Middle frontal gyrus (tissue), 1 donor: Measurements from ENCODE around the gene SIRPA.

Experiments
- DNase-seq: peaks from one replicate; pipeline ENCODE4 v3.0.0-alpha.2; 2015; ENCODE audit warnings: low spot score; ENCODE audit errors: extremely low spot score

Gene SIRPA

DNA sequence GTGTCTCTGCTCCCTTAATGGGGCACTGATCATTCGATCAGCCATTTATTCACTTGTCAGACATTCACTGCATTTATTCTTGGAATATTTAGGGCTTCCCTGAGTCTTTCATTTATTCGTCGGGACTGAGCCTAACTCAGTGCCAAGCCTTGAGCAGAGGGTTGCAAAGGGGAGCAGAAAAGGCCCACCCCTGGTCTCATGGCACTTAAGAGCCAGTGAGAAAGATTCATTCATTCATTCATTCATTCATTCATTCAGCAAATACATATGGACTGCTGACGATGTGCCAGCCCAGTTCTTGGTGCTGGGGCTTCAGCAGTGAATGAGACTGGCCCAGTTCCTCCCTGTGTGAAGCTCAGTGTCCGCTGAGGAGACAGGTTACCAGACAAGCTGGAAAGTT, 36.6 kb downstream of the SIRPA start:
- no peak for DNase-seq

DNA sequence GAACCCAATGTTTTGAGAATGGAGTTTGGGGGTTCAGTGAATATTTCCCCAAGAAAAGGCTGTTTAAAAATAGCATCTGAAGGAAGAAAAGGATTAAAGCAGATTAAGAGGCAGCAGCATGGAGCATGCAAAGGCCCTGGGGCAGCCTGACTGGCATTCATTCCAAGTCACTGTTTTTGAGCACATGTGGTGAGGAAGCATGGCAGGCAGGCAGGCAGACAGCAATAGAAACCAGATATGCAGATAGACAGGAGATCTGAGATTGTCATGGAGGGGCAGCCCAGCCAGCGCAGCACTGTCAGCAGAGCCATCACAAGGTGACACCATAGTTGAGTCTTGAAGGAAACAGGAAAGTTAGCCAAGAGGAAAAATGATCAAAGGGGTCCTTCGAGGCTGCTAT, 37.8 kb downstream of the SIRPA start:
- DNase-seq = no peak

DNA sequence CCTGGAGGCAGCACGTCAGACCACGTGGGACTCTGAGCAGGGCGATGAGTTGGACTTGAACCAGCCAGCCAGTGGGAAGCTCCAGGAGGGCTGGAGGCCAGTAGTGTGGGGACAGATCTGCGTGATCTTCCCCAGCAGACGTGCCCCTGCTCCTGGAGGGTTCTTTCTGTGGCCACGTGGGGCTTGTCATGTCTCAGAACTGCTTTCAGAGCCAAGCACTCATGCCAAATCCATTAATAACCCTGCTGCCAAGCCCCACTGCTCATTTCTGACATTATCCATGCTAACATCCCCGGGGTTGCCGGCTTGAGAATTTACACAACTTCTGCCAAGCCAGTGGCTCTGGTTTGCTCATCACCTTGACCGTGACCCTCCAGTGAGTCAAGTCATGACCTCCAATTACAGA, 38.3 kb downstream of the SIRPA start:
- DNase-seq = no peak

DNA sequence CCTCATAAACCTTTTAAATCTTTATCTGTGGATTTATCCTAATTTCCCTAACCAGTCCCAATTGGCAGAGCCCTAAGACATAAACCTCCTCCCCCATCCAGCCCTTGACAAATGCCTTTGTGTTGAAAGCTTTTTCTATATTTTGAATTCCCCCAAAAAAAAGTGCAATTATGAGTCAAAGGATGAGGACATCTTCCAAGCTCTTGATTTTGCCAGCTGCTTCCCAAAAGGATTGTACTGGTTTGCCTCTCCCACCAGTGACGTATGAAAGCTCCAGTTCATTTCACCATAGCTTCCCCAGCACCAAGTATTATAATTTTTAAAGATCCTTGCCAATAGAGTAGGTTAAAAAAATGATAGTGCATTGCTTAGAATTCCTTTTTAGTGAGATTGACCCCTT, 38.9 kb downstream of the SIRPA start:
- peak; percentile 58 for DNase-seq

DNA sequence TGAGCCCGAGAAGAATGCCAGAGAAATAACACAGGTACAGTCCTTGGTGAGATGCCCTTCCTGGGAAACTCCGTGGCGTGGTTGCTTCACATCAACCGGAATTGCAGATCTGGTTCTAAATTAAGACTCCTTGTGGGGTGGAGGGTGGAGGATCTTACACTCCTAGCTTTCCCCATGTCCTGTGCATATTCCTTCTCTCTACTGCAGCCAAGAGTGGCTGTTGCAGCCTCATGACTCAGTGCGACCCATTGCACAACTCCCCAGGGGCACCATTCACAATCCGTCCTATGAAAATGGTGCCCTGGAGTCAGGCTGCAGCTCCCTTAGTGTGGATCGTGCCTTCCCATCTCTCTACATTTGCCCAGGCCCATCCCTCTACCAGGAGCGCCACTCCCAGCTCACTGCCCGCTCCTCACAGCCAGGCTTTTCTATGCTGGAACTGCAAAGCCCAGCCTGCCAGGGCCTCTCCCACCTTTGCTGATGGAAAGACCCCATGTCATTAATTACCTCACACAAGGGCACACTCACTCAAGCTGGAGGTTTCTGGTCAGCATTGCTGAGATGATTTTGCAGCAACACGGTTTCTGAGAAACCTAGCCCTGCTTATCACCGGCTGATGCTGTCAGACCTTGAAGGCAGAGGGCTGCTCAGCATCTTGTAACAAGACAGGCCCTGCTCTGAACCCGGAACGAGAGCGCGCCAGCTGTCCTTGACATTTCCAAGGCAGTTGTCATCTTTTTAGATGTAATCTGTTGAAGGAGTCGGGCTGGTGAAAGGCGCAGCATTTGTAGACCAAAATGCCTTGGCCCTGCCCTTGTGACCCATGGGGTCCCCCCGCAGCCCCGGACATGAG, 39.7 kb downstream of the SIRPA start:
- no peak for DNase-seq

DNA sequence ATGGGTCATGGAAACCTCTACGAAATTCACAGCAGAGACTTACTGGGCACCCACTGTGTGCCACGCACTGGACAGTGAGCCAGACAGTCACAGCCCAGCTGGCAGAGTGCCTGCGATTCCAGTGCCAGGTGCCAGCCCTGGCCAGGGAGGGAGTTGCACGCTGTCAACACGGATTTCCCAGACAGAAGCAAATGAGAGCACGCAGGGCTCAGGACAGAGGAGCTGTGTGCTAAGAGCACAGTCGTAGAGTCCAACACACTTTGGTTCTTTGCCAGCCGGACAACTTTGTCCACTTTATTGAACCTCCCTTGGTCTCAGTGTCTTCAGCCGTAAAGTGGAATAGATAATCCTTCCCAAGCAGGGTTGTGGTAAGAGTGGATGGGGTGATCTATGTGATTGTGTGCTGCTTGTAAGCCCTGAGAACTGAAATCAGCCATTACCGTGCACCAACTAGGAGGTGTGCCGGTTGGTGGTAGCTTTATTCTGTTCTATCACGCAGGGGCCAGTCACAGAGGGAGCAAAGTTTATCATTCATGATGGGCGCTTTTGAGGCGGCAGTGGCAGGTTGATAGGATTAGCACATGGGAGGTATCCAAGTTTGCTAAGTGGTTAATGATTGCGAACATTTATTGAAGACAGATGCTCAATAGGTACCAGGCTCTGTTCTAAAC, 40.6 kb downstream of the SIRPA start:
- DNase-seq = peak; percentile 75

DNA sequence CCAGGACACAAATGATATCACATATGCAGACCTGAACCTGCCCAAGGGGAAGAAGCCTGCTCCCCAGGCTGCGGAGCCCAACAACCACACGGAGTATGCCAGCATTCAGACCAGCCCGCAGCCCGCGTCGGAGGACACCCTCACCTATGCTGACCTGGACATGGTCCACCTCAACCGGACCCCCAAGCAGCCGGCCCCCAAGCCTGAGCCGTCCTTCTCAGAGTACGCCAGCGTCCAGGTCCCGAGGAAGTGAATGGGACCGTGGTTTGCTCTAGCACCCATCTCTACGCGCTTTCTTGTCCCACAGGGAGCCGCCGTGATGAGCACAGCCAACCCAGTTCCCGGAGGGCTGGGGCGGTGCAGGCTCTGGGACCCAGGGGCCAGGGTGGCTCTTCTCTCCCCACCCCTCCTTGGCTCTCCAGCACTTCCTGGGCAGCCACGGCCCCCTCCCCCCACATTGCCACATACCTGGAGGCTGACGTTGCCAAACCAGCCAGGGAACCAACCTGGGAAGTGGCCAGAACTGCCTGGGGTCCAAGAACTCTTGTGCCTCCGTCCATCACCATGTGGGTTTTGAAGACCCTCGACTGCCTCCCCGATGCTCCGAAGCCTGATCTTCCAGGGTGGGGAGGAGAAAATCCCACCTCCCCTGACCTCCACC, 42.2 kb downstream of the SIRPA start:
- no peak for DNase-seq

DNA sequence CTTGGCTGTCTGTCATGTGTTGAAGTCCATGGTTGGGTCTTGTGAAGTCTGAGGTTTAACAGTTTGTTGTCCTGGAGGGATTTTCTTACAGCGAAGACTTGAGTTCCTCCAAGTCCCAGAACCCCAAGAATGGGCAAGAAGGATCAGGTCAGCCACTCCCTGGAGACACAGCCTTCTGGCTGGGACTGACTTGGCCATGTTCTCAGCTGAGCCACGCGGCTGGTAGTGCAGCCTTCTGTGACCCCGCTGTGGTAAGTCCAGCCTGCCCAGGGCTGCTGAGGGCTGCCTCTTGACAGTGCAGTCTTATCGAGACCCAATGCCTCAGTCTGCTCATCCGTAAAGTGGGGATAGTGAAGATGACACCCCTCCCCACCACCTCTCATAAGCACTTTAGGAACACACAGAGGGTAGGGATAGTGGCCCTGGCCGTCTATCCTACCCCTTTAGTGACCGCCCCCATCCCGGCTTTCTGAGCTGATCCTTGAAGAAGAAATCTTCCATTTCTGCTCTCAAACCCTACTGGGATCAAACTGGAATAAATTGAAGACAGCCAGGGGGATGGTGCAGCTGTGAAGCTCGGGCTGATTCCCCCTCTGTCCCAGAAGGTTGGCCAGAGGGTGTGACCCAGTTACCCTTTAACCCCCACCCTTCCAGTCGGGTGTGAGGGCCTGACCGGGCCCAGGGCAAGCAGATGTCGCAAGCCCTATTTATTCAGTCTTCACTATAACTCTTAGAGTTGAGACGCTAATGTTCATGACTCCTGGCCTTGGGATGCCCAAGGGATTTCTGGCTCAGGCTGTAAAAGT, 43.5 kb downstream of the SIRPA start:
- no peak for DNase-seq

DNA sequence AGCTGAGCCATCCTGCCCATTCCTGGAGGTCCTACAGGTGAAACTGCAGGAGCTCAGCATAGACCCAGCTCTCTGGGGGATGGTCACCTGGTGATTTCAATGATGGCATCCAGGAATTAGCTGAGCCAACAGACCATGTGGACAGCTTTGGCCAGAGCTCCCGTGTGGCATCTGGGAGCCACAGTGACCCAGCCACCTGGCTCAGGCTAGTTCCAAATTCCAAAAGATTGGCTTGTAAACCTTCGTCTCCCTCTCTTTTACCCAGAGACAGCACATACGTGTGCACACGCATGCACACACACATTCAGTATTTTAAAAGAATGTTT, 44.0 kb downstream of the SIRPA start:
- no peak for DNase-seq

DNA sequence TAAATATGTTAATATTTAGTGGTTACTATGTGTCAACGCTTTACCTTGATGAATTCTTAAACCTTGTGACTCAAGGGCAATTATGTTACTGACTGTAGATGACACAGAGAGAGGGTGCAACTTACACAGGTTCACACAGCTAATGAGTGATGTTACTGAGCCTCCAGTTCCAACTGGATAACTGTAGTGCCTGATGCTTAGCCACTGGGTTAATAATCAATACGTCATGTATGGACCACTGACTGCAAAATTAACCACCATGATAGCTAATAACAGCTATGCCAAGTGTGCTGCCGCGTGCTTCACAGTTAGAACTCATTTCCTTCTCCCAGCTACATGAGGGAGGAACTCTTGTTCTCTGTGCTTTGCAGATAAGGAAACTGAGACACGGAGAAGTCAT, 45.4 kb downstream of the SIRPA start:
- no peak for DNase-seq

DNA sequence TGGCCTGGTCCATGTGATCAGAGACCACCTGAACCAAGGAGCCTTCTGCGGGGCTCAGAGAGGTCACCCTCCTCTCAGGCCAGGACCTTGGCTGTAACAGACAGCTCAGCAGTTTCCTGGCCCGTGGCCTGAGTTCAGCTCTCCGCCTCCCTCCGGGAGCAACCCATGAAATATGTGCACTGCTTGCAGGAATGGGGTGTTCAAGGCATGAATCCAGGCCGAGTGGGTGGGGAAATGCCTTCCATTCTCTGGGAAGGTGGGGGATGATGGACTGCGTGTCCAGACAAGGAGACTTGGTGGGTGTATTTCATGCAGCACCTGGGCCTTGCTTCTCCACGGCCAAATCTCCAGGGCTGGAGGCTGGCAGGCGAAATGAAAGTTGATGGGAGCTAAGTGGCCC, 46.0 kb downstream of the SIRPA start:
- DNase-seq = no peak

DNA sequence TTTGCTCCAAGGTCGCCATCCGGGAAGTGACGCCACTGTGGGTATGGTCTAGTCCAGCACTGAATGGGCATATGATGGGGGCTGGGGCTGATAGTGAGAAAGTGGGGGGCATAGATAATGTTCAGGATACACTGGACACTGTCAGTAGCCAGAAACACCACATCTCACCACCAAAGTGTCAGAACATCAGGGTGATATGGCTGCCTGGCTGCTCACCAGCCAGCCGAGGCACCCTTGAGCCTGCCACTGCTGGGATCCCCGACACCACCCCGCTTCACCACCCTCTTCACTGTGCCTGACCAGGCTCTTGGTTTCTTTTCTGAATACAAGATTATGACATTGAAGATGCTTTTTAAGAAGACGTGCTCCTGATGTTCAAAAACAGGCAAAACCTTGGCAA, 46.9 kb downstream of the SIRPA start:
- no peak for DNase-seq

DNA sequence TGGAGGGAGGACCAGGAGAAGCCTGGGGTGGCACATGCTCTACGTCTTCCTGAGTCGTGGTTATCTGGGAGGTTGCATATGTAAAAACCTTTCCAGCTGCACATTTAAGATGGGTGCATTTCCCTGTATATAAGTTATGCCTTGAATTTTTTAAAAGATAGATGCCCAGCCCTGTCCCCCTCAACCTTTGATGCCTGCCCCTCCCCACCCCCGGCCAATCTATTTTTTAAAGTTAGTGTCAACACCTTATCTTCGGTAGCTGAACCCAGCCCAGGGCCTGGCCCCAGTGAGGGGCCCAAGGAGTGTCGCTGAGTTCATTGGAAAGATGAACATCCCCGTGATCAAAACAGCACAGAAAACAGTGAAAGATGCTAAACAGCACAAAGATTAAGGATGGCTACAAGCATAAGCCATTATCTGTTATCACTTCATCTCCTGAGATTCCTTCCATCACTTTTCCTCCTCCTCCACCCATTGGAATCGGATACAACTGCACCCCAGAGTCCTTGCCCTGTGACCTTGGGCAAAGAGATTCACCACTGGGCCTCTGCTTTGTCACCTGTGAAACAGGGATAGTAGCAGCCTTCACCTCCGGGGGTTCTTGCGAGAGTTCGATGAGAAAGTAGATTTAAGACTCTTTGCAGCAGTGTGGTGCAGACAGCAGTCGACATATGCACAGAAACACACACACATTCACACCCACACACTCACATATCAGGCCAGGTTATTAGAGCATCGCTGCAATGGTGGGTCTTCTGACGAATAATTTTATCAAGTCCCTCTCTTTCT, 47.5 kb downstream of the SIRPA start:
- no peak for DNase-seq

DNA sequence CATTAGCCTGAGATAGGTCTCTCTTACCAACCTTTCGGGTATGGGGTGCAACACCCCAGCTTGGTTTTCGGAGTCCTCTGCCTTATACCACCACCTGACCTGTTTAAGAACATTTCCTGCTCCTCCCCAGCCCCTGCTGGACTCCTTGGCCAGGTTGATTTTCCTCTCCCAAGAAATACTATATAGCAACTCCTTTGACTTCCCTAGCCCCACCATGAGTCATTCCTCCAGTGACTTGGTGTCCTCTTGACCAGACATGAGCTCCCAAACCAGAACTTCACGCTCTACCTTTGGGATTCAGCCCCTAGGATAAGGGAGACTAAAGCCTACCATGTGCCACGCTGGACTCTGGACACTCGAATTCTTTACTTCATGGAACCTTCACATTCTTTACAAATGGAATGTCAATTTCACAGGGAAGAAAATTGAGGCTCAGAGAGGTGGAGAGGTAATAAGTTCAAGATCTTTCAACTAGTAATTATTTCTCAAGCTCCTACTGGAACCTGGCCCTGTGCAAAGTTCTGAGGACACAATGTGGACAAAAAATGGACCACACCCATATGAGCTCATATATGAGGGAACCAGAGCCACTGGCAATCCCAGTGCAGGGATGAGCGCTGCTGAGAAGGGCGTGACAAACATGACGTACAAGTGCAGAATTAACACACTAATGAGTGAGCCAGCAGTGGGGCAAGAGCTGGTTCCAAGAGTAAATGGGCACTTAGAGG, 48.2 kb downstream of the SIRPA start:
- DNase-seq = no peak

DNA sequence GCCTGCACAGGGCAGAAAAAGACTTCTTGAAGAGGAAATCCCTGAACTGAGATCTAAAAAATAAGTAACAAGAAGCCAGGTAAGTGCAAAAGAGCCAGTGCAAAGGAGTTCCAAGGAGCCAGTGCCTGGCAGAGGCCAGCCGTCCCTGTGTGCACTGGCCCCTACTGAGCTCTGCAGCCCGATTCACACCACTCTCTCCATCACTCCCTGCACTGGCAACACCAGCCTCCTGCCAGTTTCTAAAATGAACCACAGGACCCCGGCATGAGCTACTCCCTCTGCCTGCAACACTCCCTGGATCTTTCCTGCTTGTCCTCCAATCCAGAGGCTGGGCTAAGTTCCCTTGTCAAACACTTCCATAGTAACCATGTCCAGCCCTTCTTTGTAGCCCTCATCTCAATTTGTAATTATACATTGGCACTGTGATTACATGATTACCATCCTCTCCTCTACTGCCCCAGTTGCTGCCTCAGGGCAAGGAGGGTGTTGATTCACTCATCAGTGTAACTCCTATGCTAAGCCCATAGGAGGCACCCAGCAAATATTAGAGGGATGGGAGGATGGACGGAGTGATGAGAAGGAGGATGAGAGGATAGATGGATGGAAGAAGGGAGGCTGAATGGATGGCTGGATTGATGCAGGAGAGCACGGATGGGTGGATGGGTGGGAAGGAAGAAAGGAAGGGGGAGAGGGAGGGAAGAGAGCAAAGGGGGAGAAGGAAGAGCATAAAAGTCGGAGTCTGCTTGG, 49.3 kb downstream of the SIRPA start:
- DNase-seq = no peak

DNA sequence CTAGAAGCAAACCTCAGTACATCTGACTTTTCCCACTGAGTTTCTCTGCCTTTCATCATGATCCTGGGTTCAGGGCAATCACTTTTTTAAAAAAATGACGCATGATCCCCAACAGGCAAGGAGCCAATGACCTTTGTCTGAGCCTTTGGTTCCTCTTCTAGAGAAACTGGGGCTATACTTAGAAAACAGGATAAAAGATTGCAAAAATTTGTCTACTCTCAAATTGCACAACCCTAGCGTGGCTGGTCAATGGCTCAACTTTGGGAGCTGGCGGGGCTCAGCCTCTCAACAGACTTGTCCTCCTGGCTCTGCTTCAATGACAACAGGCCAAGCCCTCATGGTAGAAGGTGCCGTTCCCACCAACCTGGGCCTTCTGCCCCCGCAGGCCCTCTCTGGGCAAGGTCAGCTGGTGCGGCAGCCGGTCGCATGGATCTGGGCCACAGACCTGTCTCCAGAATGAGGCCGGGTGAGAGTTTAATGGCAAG, 50.0 kb downstream of the SIRPA start:
- DNase-seq = no peak

DNA sequence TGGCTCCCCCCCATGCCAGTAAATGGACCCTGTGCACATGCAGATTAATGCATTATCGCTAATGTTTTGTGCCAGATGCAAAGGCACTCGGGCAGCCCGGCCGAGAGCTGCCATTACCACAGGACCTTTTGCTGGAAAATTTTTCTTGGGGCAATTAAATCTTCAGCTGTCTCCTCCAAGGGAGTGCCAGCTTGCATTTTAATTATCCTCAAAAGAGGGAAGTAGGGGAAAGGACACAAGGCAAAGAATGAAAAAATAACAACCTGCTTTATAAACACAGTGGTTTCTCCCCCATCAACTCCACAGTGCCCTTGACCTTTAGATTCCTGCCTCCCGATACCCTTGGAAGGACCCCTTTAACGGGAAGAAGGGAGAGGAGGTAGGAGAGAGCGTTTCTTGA, 50.5 kb downstream of the SIRPA start:
- DNase-seq = no peak

DNA sequence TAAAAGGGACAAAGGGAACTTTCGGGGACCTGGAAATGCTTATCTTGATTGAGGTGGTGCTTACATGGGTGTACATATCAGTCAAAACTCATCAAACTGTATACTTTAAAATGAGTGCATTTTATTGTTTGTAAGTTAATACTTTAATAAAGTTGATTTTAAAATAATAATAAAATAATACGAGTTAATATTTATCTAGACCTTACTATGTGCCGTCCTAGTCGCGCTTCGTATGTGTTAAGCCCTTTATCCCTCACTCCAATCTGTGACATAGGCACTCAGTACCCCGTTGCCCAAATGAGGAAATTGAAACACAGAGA, 51.2 kb downstream of the SIRPA start:
- no peak for DNase-seq

DNA sequence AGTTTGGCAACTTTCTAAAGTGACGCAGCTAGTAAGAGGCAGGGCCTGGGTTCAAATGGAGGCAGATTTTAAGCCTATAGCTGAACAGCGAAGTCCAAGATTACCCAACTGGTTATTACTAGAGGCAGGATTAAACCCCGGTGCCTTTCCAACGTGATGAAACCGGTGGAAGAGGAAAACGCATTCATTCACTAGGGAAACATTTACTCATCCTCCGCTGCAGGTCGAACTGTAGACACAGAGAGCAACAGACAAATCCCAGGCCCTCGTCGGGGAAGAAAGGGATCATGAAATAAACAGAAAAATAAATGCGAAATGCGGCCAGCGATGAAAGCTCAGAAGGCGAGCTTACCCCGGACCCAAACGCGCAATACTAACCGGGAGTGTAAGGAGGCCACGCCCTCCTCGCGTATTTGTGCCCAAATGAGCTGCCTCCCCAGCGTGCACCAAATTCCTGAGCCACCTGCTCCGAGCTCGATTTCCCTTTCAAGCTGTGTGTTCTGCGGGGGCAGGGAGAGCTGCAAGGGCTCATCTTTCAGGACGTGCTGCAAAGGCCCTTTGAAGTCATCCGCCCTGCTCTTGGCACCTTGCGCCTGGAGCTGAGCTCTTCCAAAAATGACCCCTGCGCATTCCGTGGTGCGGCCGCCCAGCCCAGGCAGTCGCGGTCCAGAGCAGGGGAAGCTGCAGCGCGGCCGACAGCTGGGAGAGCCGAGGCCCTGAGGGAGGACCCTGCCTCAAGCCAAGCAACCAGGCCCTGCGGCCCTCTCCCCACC, 51.7 kb downstream of the SIRPA start:
- no peak for DNase-seq
